GM19452 (cell line): Measurements from ENCODE around the gene SDHAF3.
"Not testable (repeated sequence)": the region's sequence is repeated elsewhere in the genome, so short reads cannot be mapped to it uniquely, and the experiment has no call there.

Experiments used
- ATAC-seq: cut with Tn5 transposase; IDR thresholded peaks from one replicate; pipeline ENCODE4 v1.9.1; 2021; ENCODE audit not compliant: unreplicated experiment

SDHAF3 gene

GRCh38 chr7:97120713-97121457 lies 3.4 kb downstream of the SDHAF3 start:
- ATAC-seq = no peak

DNA sequence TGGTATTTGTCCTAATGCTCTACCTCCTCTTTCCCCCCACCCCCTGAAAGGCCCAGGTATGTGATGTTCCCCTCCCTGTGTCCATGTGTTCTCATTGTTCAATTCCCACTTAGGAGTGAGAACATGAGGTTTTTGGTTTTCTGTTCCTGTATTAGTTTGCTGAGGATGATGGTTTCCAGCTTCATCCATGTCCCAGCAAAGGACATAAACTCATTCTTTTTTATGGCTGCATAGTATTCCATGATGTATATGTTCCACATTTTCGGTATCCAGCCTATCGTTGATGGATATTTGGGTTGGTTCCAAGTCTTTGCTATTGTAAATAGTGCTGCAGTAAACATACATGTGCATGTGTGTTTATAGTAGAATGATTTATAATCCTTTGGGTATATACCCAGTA lies 5.6 kb downstream of the SDHAF3 start:
- not testable (repeated sequence) for ATAC-seq

DNA sequence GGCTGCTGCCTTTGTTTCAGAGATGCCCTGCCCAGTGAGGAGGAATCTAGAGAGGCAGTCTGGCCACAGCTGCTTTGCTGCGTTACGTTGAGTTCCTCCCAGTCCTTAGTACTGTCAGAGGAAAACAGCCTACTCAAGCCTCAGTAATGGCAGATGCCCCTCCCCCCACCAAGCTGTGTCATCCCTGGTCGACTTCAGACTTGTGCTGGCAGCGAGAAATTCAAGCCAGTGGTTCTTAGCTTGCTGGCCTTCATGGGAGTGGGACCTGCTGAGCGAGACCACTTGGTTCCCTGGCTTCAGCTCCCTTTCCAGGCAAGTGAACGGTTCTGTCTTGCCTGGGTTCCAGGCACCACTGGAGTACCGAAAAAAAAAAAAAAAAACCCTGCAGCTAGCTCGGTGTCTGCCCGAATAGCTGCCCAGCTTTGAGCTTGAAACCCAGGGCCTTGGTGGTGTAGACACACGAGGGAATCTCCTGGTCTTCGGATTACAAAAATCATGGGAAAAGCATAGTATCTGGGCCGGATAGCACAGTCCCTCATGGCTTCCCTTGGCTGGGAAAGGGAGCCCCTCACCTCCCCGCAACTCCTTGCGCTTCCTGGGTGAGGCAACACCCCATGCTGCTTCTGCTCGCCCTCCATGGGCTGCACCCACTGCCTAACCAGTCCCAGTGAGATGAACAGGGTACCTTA lies 9.1 kb downstream of the SDHAF3 start:
- no peak for ATAC-seq

DNA sequence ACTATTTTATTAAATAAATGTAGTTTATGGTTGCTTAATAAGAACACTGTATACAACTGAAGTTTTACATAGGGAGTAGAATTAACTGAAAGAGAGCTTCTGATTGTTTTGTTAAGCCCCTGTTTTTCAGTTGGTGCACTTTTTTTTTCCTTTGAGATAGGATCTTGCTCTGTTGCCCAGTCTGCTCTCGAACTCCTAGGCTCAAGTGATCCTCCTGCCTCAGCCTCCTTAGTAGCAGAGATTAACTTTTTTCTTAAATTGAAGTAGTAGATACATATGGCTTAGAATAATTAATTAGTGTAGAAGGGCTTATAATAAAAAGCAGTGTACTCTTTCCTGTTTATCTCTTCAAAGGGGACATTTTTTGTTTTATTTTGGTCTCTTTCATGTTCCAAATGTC lies 11.2 kb downstream of the SDHAF3 start:
- no peak for ATAC-seq

DNA sequence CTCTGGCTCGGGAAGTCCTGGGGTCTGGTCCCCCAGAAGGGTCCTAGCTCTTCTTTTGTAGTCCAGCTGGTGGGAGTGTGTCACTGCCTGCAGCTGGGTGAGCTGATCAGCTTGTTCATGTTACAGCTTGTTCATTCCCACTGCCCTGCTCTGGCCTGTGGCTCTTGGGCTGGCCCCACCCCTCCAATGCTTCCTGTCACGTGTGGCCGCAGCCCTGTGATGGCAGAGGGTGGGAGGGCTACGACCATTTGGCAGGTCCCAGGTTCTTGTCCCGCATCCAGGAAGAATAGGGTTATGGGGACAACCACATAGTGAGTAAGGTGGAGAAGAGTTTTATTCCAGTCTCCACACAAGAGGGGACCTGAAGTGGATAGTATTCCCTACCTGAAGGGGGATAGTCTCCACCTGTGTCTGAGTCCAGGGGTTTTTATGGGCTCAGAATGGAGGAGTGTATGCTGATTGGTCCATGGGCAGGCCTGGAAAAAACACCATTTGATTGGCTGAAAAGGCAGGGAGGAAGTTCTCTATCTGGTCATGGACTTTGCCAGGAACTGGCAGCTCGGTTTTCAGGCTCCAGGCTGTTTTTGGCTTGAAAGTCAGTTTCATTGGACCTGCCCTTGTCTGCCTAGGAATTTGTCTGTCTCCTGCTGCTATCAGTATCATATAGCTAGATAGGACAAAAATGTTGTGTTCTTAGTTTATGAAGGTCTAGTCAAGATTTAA lies 13.1 kb downstream of the SDHAF3 start:
- ATAC-seq = no peak

- no peak for ATAC-seq
Measured at GRCh38 chr7:97133159-97133558, 15.7 kb downstream of the SDHAF3 start.

DNA sequence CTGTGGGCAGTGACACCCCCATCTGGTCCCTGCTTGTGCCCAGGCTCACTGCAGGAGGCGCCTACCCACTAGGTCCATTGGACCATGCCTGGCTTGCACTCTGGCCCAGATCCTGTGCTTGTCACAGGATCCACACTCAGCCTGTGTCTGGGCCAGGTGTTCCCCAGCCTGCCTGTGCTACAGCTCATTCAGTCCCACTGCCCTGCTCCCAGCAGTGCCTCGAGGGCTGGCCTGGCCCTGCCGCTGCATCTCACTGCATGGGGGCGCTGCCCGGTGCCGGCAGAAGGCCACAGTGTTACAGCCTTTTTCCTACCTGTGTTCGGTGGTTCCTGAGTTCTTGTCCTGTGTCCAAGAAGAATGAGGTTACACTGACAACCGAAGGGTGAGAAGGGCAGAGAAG lies 21.3 kb downstream of the SDHAF3 start:
- ATAC-seq = no peak

DNA sequence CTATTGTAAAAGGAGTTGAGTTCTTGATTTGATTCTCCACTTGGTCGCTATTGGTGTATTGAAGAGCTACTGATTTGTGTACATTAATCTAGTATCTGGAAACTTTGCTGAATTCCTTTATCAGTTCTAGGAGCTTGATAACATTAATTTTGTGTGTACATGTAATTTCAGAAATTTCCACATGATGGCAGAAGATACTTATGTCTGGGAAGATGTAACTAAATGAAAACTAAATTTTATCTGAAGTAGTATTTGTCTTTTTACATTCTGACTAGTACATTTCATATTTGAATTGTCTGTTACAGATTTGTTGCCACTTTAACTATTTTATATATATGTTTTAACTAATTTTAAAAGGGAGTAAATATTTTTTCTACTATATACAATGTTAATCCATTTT lies 27.6 kb downstream of the SDHAF3 start:
- no peak for ATAC-seq

DNA sequence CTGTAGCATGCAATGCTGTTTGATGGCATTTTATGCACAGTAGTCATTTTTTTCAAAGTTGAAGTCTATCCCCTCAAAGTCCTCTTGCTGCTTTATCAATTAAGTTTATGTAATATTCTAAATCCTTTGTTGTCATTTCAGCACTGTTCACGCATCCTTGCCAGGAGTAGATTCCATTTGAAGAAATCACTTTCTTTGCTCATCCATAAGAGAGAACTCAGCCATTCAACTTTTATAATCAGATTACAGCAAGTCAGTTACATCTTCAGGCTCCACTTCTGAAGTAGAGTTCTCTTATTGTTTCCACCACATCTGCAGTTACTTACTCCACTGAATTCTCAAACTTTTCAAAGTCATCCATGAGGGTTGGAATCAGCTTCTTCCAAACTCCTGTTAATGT lies 32.3 kb downstream of the SDHAF3 start:
- ATAC-seq = no peak

- ATAC-seq = no peak
Measured at GRCh38 chr7:97155897-97156418, 38.5 kb downstream of the SDHAF3 start.

DNA sequence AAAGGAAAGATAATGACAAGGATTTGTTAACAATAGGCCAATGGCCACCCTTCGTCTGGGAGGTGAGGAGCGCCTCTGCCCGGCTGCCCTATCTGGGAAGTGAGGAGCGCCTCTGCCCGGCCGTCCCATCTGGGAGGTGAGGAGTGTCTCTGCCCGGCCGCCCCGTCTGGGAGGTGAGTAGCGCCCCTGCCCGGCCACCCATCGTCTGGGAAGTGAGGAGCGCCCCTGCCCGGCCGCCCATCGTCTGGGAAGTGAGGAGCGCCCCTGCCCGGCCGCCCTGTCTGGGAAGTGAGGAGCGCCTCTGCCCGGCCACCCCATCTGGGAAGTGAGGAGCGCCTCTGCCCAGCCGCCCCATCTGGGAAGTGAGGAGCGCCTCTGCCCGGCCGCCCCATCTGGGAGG lies 42.5 kb downstream of the SDHAF3 start:
- ATAC-seq = not testable (repeated sequence)

DNA sequence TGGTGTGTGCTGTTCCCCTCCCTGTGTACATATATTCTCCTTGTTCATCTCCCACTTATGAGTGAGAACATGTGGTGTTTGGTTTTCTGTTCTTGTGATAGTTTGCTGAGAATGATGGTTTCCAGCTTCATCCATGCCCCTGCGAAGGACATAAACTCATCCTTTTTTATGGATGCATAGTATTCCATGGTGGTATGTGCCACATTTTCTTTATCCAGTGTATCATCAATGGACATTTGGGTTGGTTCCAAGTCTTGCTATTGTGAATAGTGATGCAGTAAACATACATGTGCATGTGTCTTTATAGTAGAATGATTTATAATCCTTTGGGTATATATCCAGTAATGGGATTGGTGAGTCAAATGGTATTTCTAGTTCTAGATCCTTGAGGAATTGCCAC lies 44.1 kb downstream of the SDHAF3 start:
- ATAC-seq = not testable (repeated sequence)

- ATAC-seq = no peak
Measured at GRCh38 chr7:97166308-97166707, 48.8 kb downstream of the SDHAF3 start.

- no peak for ATAC-seq
Measured at GRCh38 chr7:97167176-97167575, 49.7 kb downstream of the SDHAF3 start.

DNA sequence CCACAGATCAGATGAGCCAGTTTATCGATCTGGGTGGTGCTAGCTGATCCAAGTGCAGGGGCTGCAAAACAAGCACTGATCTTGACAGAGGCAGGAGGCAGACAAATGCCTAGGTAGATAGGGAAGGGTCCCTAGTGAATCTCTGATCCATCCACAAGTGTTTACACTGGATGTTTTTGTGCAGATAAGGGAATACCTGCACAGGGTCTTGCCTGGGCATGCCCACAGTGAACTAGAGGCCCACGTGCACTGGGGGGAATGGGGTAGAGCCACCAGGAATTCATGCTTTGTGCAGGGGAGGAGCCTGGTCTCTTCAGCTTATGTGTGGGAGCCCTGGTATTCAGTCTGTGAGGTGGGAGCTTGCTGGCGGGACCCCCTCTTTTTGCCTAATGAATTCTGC lies 50.3 kb downstream of the SDHAF3 start:
- ATAC-seq = no peak

DNA sequence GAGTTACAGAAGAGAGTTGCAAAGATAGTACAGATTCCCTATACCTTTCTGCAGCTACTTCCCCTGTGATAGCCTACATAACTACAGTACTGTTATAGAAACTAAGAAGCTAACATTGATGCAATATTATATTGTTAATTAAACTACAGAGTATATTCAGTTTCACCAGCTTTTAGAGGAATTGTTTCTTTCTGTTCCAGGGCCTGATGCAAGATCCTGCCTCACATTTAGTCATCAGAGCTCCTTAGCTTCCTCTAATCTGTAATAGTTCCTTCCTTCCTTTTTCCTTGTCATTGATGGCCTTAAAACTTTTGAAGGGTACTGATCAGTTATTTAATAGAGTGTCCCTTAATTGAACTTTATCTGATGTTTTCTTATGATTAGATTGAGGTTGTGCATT lies 56.8 kb downstream of the SDHAF3 start:
- ATAC-seq = no peak

DNA sequence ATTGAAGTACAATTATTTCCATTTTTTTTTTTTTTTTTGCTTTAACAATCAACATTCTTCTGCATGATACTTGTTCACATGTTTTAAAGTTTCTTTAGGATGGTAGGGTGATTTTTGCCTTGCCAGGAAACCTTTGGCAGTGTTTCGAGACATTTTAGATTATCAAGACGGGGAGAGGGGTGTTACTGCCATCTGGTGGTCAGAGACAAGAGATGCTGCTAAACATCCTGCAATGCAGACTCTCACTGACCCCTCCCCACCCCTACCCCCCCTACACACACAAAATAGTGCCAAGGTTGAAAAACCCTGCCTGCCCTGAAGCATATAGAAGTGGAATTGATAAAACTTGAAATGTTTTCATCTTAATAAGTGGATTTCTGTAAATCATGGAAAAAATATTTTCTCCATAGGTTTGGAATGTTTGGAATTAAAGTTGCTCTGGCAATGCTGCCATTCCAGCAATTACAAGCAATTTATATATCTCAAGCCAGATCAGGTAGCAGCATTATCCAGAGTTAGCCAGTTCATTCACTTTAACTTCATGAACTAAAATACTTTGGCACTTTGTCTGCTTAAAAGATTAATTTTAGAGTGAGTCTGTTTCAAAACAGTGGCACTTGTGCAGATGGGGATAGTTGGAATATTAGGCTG lies 62.1 kb downstream of the SDHAF3 start:
- ATAC-seq = peak; percentile 76

- no peak for ATAC-seq
Measured at GRCh38 chr7:97187067-97187466, 69.6 kb downstream of the SDHAF3 start.

GRCh38 chr7:97196174-97196573 lies 78.7 kb downstream of the SDHAF3 start:
- ATAC-seq = not testable (repeated sequence)

DNA sequence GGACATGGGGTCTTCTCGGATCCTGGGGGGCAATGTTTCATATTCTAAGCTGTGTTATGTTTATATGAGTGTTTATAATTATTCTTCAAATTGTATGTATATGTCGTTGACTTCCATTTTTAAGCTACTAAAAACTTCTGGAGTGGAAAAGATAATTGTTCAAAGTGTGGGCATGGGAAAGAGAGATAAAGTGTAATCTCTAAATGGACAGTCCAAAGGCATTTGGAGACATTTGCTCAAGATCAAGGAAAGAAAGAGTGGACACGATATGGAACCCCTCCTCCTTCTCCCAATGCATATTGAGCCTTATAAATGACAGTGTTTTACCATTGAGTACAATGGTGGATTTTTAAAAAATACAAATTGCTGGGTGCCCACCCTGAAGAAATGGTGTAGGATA lies 81.1 kb downstream of the SDHAF3 start:
- ATAC-seq = no peak

- no peak for ATAC-seq
Measured at GRCh38 chr7:97200018-97200417, 82.5 kb downstream of the SDHAF3 start.
